Measurements from ENCODE around the gene KLF2. TPM values are rescaled to one million over a fixed set of nuclear protein-coding genes. Genes with fewer than 3 reads are reported as not detected.

KLF2 gene
- total RNA-seq, 2 donors from 2014 or later, result 12.9 to 18.7 TPM

DNA sequence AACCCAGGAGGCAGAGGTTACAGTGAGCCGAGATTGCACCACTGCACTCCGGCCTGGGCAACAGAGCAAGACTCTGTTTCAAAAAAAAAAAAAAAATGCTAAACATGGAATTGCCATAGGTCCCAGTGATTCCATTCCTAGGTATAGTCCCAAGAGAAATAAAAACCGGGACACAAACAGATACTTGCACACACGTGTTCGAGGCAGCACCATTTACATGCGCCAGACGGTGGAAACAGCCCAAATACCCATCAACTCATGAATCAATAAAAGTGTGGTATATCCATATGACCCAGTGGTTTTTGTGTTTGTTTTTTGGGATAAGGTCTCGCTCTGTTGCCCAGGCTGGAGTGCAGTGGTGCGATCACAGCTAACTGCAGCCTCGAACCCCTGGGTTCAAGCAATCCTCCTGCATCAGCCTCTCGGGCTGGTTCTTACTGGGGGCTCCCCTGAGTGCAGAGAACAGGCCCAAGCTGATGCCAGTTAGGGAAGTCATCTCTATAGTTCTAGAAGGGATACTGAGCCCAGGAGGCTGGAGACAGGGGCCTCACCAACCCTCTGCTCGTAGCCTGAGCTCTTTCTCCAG is 8.5 kb downstream of the KLF2 start:
- DNase-seq, result no peak
- H3K4me1 ChIP-seq, result no peaks in the 10 kb centered on the region
- intact Hi-C loops (cut with DNase I), result no loop called here
- H3K4me3 ChIP-seq, result no peak overlapping the region
- TF ChIP-seq, protein P1, sequence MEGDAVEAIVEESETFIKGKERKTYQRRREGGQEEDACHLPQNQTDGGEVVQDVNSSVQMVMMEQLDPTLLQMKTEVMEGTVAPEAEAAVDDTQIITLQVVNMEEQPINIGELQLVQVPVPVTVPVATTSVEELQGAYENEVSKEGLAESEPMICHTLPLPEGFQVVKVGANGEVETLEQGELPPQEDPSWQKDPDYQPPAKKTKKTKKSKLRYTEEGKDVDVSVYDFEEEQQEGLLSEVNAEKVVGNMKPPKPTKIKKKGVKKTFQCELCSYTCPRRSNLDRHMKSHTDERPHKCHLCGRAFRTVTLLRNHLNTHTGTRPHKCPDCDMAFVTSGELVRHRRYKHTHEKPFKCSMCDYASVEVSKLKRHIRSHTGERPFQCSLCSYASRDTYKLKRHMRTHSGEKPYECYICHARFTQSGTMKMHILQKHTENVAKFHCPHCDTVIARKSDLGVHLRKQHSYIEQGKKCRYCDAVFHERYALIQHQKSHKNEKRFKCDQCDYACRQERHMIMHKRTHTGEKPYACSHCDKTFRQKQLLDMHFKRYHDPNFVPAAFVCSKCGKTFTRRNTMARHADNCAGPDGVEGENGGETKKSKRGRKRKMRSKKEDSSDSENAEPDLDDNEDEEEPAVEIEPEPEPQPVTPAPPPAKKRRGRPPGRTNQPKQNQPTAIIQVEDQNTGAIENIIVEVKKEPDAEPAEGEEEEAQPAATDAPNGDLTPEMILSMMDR (IDR thresholded peaks at IDR 0.05), result no peak
- no peaks in the 10 kb centered on the region for H3K9me3 ChIP-seq
- no peaks in the 10 kb centered on the region for H3K36me3 ChIP-seq
- no peak overlapping the region for H3K27ac ChIP-seq
- H3K9ac ChIP-seq (ENCODE audit: low read depth in 2 of 2, low read length in 2 of 2), result no peak overlapping the region
- no peaks in the 10 kb centered on the region for H3K27me3 ChIP-seq

DNA sequence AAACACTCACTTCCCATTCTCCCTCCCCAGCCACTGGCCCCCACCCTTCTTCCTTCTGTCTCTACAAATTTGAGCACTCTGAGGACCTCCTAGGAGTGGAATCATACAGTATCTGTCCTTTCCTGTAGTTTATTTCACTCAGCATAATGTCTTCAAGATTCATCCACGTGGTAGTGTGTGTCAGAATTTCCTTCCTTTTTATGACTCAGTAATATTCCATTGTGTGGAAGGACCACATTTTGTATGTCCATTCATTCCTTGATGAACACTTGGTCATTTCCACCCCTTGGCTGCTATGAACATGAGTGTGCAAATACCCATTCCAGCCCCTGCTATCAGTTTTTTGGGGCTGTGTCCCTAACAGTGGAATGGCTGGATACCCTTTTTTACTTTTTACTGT is 9.8 kb downstream of the KLF2 start:
- intact Hi-C loops (cut with DNase I), result no loop called here
- Histone ChIP-seq H3K4me3 (no peak overlapping the region), H3K9me3 (no peaks in the 10 kb centered on the region), H3K36me3 (no peaks in the 10 kb centered on the region), H3K27ac (no peak overlapping the region), H3K27me3 (no peaks in the 10 kb centered on the region), H3K4me1 (no peaks in the 10 kb centered on the region), H3K9ac (ENCODE audit: low read depth in 2 of 2, low read length in 2 of 2) (no peak overlapping the region)
- TF ChIP-seq, protein P1 (IDR thresholded peaks at IDR 0.05), result no peak
- DNase-seq, result no peak

DNA sequence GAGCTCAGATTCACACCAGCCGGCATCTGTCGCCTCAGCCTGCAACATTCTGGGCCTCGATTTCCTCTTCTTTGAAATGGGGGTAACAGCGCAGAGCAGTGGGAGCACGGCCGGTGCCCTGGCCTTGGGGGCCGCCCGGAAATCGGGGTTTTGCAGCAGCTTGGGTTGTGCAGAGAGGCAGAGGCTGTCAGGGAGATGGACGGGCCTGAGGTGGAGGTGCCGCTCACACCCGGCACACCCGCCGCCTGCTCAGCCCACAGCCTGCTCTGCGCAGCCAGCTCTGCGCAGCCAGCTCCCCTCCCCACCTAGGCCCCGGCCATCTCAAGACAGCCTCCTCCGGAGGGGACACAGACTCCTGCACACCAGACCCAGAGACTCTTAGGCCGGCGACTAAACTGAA is 10.6 kb downstream of the KLF2 start:
- H3K4me3 ChIP-seq, result no peak overlapping the region
- TF ChIP-seq, protein P1 (IDR thresholded peaks at IDR 0.05), result no peak
- no peaks in the 10 kb centered on the region for H3K4me1 ChIP-seq
- H3K27me3 ChIP-seq, result no peaks in the 10 kb centered on the region
- no peak overlapping the region for H3K9ac ChIP-seq (ENCODE audit: low read depth in 2 of 2, low read length in 2 of 2)
- H3K36me3 ChIP-seq, result no peaks in the 10 kb centered on the region
- no peaks in the 10 kb centered on the region for H3K9me3 ChIP-seq
- no peak overlapping the region for H3K27ac ChIP-seq
- DNase-seq, result no peak
- intact Hi-C loops (cut with DNase I), result no loop called here

GRCh38 chr19:16336571-16336970 is 11.9 kb downstream of the KLF2 start:
- TF ChIP-seq, protein P1 (IDR thresholded peaks at IDR 0.05), result no peak
- DNase-seq, result no peak
- H3K4me1 ChIP-seq, result no peaks in the 10 kb centered on the region
- H3K9me3 ChIP-seq, result no peaks in the 10 kb centered on the region
- intact Hi-C loops (cut with DNase I), result no loop called here
- no peak overlapping the region for H3K9ac ChIP-seq (ENCODE audit: low read depth in 2 of 2, low read length in 2 of 2)
- H3K27me3 ChIP-seq, result no peaks in the 10 kb centered on the region
- H3K27ac ChIP-seq, result no peak overlapping the region
- H3K36me3 ChIP-seq, result no peaks in the 10 kb centered on the region
- H3K4me3 ChIP-seq, result no peak overlapping the region

- Histone ChIP-seq H3K9me3 (no peaks in the 10 kb centered on the region), H3K4me3 (no peak overlapping the region), H3K9ac (ENCODE audit: low read depth in 2 of 2, low read length in 2 of 2) (no peak overlapping the region), H3K36me3 (no peaks in the 10 kb centered on the region), H3K4me1 (no peaks in the 10 kb centered on the region), H3K27me3 (no peaks in the 10 kb centered on the region), H3K27ac (no peak overlapping the region)
- intact Hi-C loops (cut with DNase I), result no loop called here
- TF ChIP-seq, protein P1 (IDR thresholded peaks at IDR 0.05), result no peak
- DNase-seq, result no peak
These were observed 13.3 kb downstream of the KLF2 start for GRCh38 chr19:16337809-16338469.
